ENCODE results near the gene ALLC.

GRCh38 chr2:3649581-3649980 is 8.4 kb upstream of the ALLC start:
- TF ChIP-seq CTCF (conservative IDR thresholded peaks at IDR 0.05; ENCODE audit: low read depth, low read length): no peak
- TF ChIP-seq EZH2phosphoT487 (IDR thresholded peaks at IDR 0.05; ENCODE audit: borderline replicate concordance, low read length): no peak
- no peak for TF ChIP-seq EZH2 (IDR thresholded peaks at IDR 0.05; ENCODE audit: low read length, unreplicated experiment)

Data from PC-3 (cell line).